GM18499 (cell line): Measurements from ENCODE around the gene PAX9.

Experiments used
- ATAC-seq: cut with Tn5 transposase; IDR thresholded peaks from one replicate; pipeline ENCODE4 v1.9.1; 2021; ENCODE audit warnings: moderate number of reproducible peaks; ENCODE audit not compliant: insufficient read depth, unreplicated experiment

PAX9 gene

DNA sequence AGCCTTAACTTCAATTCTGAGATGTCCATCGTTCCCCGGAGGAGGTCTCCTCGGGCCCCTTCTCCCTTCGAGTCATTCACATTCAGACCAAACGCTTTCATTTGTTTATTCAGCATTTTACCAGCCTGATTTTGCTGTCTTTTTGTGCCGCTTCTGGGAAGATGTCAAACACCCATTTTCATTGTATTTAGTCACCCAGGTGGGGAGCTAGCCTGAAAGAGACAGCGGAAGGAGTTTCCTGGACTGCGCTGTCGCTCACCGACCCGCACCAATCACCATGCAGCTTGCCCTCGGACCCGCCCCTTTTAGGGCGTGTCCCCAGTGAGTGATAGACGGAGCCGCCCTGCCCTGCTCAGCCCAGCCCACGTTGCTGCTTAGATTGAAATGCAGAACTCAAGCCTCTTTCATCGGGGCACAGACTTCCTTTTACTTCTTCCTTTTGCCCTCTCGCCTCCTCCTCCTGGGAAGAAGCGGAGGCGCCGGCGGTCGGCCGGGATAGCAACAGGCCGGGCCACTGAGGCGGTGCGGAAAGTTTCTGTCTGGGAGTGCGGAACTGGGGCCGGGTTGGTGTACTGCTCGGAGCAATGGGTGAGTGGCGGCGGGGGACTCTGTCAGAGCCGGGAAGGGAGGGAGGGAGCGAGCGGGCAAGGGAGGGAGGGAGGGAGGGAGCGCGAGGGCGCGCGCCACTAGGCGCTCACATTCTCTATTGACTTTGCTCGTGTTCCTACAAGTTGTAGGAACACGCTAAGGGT lies at the start of gene PAX9:
Gene PAX9, plus strand, starts transcription at position 355 of the 752 bp plus-strand sequence. Its CDS starts 230 bp downstream, at position 585.
- ATAC-seq, result no peak

DNA sequence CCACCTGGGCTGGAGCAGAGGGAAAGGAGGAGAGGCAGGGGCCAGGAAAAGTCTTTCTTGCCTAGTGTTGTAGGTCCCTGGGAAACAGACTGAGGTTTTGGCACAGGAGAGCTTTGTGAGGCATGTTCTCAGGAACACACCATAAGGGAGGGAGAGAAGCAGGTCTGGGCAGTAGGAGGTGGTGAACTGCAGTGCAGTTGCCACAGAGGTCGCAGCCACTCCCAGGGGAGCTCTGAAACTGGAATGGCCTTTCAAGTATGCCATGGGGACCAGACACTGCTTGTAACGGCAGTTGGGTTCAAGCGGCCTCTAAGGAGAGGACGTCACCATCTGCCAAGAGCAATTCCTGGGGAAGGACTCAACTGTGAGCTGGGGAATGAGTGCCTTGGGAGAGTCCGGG lies 43.8 kb upstream of the PAX9 start:
- ATAC-seq, result no peak

DNA sequence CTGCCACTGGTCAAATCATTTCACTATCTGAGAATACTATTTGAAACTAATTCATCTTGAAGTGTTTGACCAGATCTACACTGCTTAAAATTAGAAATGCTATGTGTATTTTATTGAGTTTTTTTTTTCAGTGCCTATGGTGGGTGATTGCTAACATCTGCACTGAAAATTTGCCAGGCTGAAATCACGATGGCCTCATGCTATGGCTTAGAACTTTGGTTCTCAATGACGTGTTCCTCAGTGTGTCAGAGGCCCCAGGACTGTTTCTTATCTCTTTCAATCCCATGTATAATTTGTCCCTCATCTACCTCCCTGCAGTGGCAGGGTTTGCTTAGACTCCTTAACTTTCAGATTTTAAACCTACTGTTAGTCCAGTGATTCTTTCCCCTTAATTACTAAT lies 43.0 kb upstream of the PAX9 start:
- ATAC-seq, result no peak

DNA sequence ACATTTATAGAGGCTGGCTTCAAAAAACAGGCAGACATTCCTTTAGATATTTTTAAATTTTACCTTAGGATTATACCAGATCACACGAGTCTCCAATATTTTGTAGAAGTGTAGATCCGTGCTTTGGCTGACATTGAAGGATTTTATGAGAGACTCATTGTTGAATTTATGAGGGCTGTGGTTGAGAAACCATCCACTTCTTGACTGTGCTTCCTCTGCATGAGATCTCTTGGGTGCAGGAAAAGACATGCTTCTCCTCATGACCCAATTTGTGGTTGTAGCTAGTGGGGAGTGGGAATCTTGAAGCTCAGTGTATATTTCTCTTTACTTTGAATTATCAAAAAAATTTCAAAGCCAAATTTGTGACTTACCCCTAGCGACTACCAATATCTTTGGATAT lies 42.5 kb upstream of the PAX9 start:
- ATAC-seq, result no peak

DNA sequence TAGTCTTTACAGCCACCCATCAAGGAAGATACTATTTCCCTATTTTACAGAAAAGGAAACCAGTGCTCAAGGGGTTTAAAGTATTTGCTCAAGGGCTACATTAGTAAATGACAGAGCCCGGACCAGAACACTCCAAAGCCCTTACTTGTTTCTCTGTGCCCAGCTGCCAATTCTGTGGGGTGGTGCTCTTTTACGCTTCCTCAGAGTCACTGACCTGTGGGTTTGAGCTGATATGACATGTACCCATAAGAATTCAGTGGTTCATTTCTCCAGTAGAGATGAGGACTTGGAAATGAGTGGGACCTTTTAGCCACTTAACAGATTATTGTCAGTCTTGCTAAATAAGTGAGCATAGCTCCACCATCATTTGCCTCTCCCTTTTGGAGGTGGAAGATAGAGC lies 41.8 kb upstream of the PAX9 start:
- ATAC-seq, result no peak

DNA sequence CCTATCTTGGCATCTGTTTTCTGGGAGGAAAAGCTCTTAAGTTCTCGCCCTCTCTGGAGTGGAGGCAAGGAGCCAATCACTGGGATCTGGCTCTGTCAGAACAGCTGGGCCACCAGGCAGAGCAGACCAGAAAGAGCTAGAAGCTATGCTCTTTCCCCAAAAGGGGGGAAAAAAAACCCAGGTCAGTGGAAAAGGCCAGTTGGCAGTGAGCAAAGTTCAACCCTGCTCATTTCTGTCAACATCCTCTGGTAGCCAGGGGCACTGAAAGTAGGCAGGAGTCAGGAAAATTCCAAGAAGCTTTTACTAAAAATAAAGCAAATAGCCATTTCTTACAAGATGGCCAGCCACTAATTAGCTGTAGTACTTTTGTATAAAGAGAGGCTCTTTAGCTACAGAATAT lies 36.6 kb upstream of the PAX9 start:
- ATAC-seq, result no peak

DNA sequence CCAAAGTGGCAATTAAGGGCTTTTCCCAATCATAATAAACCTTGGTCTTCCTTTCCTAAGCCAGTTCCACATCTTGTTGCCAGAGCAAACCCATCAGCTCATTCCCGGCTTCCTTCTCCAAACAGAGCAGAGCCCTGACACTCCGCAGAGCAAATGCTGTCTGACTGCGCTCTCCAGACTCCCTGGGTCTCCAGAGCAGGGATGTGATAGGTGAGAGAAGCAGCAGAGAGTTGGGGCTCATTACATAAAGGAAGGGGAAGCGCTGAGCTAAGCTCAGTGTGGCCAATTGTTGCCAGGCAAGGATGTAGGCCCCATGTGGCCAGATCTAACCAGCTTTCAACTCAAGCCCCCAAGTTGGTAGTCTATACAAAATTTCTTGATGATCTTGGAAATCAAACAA lies 36.2 kb upstream of the PAX9 start:
- ATAC-seq, result no peak

DNA sequence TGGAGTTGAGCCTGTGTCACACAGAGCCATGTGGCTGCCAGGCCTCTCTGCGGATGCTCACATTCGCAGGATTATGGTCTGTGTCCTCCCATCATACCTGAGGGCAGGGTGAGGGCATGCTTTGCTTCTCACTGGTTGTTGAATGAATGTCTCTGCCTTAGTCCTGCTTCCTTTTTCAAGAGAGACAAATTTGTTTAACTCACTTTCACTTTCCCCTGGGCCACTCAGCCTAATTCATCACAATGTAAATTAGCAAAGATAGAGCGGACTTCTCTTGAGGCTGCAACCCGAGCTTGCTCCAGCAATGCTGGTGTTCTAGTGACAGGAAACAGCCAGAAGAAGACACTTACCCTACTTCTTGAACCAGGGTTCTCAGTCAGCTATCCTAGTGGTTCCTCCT lies 35.5 kb upstream of the PAX9 start:
- ATAC-seq, result no peak

DNA sequence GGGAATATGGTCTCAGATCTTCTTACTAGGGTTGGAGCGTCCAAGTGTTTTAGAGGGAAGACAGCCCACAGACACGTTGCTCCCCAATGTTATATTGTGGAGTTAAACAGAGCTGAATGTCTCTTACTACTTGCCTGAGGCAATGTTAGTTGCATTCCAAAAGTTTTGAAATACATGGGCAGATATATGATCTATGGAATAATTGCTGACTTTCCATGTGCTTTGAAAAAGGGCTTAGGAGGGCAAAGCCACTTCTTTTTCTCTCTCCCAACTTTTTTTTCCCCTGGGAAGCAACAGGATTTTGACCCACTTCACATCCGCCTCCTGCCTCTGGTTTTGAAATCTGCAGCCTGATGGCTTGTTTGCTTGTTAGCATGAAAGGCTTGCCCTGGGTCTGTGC lies 33.7 kb upstream of the PAX9 start:
- no peak for ATAC-seq

DNA sequence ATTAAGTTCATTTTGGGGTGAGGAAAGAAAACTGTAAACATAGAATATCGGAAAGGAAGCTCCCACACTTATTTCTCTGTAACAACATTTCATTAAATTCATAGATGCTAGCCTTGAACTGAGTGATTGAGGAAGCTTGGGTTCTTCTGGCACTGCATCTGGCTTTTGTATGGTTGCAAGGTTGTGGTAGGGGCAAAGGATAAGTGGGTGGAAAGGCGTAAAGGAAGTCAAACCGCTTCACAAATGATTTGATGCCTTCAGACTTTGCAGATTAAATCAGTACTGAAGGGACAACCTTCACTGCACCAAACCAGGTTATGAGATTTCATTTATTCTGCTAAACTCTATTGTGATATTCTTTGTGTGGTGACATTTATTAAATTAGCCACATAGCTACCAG lies 28.1 kb upstream of the PAX9 start:
- ATAC-seq, result no peak

DNA sequence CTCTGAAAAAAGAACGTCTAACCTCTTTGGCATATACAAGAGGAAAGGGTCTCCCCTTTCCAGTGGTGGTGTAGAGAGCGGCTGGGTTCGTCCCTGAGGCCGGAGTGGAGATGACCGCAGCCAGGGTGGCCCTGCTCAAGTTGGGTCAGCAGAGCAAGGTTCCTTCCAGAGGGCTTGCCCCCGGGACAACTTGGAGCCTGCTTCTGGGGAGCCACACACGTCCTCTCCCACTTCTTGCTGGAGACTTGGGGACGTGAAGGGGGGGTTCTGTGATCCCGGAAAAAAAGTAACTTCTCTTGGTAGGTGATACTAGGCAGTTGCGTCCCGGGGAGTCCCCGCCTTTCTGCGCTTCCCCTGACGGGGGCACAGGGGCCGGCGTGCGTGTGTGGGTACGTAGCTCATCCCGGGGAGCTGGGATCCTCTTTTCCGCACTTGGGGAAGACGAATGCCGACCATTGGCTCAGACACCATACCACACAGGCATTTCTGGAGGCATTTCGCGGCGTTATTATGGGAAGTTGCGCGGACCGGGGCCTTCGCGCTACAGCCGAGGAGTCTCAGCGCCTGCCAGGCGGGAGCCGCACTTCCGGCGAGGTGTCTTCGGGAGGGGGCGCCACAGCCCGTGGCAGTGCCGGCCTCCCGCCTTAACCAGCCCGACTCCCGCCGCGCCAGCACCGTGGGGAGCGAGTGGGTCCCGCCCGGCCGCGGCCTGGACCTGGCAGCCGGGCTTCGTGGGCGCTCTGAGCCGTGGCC lies 14.8 kb upstream of the PAX9 start:
- ATAC-seq, result no peak

DNA sequence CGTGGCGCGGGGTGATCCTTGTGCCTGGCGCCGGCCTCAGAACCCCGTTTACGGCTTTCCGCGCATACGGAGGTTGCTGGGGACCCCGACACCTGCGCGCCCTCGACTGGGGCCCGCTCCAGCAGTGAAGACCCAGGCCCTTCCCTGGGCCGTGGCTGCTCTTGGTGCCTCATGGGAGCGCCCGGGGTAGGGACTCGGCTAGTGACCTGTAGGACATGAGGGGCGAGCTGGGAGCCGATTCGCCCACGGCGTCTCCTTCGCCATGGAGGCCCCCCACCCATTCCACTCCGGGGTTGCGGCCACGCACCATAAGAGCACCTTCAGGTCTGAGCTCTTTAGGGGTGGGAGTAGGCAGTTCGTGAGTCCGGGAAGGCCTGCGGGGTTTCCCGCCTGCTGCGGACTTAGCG lies 14.2 kb upstream of the PAX9 start:
- ATAC-seq, result no peak

DNA sequence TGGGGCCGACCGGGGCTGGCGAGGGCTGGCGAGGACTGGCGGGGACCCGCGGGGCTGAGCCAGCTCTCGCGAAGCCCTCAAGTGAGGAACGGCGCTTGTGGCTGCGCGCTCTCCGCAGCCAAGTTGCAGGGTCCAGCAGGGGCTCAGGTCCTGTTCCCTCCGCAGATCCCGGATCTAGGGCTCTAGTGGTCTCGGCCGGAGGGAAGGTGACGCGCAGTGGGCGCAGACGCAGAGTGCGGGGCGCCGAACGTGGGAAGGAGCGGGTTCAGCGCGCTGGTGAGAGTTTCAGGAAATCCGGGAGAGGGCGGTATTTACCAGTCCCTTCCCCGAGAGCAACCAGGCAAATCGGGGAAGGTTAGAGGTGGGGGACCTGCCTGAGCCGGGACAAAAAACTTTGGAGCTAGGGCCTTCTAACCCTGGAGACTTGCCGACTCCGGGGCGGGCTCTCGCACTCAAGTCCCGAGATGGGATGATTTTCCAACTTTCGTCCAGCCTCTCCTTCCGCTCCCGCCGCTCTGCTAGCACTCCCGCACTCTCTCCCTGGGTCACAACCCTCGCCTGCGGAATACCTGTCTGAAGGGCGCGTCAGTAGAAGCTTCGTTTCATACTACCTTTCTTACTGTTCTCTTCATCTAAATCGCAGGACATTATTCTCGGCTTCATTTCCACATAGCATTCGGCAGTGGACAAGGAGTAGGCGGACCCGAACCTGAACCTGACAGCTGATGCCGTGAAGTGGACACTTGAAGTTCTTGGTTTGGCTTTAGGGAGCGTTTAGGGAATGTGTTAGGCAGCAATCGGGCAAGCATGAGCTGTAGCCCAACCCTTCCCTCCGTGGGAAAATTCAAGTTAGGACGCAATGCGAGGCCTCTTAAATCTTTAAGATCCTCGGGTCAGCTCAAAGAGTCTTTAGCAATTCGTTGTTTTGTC lies 13.6 kb upstream of the PAX9 start:
- ATAC-seq, result no peak

DNA sequence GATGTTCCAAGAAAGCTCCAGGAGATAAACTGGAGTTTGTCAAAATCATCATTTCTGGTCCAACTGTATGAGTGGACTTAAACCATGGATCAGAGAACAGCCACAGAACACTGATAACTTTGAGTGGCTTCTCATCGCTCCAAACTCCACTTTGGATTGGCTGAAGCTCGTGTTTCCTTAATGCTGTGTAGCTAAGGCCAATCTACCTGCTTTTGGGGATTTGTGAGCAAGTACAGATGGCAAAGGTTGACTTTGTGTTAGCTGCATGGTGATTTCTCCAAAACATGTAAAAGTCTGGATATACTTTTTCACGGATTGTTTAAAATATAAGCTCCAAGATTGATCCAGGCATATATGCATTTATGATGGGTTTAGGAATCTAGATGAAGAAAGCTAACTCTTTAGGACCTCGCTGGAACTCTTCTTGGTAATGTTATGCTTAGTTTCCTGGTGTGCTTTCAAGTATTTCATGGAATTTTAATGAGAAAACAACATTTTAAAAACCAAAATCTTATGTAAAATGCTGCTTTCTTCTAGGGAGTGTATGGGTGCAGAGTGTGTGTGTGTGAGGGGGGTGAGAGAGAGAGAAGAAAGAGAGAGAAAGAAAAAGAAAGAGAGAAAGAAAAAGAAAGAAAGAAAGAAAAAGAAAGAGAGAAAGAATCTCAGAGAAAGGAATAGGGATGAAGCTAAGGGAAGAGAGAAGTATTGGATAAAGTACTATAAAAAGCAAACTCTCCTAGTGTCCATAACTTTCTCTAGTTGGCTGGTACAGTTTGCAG lies 11.6 kb upstream of the PAX9 start:
- ATAC-seq, result no peak

DNA sequence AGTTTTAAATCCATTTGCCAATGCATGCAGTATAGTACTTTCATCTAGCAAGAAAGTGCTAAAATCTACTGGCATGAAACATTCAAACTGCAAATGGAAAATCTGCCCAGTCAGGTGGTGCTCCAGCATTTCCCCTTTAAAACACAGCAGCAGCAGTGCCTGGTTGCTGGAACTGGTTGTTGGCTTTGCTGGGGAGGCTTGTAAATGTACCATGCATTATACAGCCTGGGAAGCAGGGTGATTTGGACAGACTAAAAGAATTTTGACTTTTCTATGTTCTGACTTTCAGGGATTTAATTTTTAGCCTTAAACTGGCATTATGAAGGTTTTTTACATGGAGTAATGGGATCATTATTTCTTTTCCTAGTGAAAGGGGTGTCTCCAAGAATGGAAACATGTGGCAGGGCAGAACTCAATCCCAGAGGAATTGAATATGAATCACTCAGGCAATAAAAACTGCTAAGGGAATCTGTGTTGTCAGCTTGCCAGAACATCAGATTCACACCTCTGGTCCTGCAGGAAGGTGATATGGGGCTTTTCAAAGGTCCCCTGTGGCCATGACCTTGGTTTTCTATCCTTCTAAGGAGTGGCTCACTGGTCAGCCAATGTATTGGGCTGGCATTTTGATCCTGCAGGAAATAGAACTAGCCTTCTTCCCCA lies 9.0 kb upstream of the PAX9 start:
- no peak for ATAC-seq

DNA sequence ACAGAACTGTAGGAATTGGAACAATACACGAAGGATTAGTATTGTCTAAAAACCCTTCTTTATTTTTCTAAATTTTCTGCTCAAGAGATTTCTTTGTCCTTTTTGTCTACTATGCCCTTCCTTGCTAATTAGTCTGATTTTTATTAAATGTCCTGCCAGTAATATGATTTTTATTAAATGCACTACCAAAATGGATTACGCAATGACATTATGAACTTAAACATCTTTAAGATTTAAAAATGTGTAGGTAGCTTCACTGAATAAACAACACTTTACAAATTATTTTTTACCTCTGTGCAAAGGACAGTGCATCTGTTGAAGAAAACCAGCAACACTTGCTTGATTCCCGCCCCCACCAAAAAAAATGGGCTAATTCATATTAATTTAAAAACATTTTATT lies 8.2 kb upstream of the PAX9 start:
- ATAC-seq, result no peak

DNA sequence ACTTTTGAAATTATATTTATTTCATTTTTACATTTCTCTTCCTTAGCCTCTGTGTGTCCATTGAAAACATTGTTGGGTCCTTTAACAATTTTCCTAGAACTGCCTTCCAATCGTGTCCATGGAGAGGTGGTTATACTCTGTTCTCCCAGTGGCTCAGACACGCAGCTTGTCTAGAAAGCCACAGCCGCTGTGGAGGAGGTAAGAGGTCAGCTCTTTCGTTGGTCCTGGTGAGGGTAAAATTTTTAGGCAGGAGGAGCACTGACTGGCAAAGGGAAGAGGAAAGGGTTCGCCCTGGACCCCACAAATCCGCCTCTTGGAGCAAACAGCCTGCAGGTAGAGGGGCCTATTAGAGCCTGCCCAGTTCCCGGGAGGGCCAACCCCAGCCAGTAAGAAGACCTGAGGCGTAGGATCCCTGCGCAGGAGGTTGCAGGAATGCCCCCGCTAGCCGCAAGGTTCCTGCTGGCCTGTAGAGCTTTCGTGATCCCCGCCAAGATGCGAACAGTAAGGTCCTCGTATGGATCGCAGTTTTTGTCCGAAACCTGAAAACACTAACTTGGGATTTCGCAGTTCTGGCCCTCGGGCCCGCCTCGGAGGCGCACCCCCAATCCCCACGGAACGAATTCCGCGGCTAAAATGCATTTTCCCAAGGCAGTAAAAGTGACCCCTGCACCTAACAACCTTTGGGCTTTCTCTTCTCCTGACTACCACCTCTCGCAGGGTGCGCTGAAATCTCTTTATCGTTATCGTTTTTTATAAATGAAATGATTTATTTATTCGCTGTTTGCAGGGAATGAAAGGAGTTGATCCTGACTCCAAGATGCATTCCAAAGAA lies 7.5 kb upstream of the PAX9 start:
- no peak for ATAC-seq

DNA sequence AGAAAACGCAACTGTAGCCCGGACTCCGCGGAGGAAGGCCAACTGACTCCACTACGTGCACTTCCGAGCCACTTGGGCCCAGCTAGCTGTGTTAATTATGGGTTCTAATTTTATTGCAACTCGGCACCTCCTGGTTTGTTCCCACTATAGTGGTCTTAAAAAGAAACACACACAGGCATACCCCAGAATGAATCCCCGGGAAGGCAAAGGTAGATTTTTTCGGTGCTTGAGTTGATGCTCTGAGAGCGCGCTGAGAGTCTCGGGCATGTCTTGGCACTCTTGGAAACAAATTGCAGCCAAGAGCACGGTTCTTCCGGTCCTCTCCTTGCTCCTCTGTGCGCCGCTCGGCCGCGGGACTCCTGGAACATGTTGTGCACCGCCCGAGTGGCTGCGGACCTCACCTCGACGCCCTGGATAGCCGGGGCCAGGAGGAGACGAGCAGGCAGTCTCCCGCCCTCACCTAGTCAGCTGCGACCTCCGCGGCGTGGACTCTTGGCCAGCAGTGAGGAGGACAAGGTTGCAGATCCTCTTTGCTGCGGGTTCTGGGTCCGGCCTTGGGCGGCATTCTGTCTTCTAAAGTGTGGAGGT lies 6.8 kb upstream of the PAX9 start:
- ATAC-seq, result no peak
